H1 (cell line): ENCODE data around the gene CTNND2. TPM values are rescaled to one million over a fixed set of nuclear protein-coding genes. Genes with fewer than 3 reads are reported as not detected.

Source experiments
- CTCF ChIA-PET: fragments of 300-600 bp; sonication (Branson Sonifier 250); formaldehyde crosslinking; loops from one replicate; lab custom pipeline; 2021; ENCODE audit not compliant: partially characterized antibody; lab: Charles Lee
- POLR2A ChIA-PET: fragments of 300-600 bp; sonication (Branson Sonifier 250); formaldehyde crosslinking; loops from one replicate; lab custom pipeline; 2021; ENCODE audit warnings: inconsistent platforms; ENCODE audit not compliant: partially characterized antibody; lab: Charles Lee
- DNase-seq, 2 experiments: peaks; one replicate each; pipeline versions ENCODE4 v3.0.0 to v3.0.0-alpha.2; 2010 to 2022; ENCODE audit warnings: low spot score in 2 of 2, low read depth in 1 of 2, mixed read lengths in 1 of 2
- FAIRE-seq: peaks from 2 replicates; lab custom pipeline; 2011; peaks lifted over from hg19 to GRCh38; lab: Jason Lieb, UNC
- H2AFZ ChIP-seq: 2 replicates; pipeline ENCODE4 v1.8.1; 2012; ENCODE audit warnings: low read length, inconsistent platforms
- H2AK5ac ChIP-seq: 2 replicates; pipeline ENCODE4 v1.6.1; 2013; ENCODE audit warnings: low read depth, low read length
- H2BK120ac ChIP-seq: replicated peaks from 2 replicates; pipeline ENCODE3; 2013; ENCODE audit warnings: low read depth, low read length, inconsistent platforms
- H2BK12ac ChIP-seq: 2 replicates; pipeline ENCODE4 v1.6.1; 2013; ENCODE audit warnings: low read depth, low read length
- H2BK15ac ChIP-seq: 2 replicates; pipeline ENCODE4 v1.6.1; 2013; ENCODE audit warnings: low read length
- H2BK20ac ChIP-seq: 2 replicates; pipeline ENCODE4 v1.6.1; 2013; ENCODE audit warnings: low read length
- H2BK5ac ChIP-seq: 2 replicates; pipeline ENCODE4 v1.6.1; 2013; ENCODE audit warnings: low read depth, low read length
- H3K14ac ChIP-seq: 2 replicates; pipeline ENCODE4 v1.6.1; 2013; ENCODE audit warnings: inconsistent platforms; ENCODE audit not compliant: insufficient read length
- H3K18ac ChIP-seq: 2 replicates; pipeline ENCODE4 v1.6.1; 2013; ENCODE audit warnings: low read length; ENCODE audit errors: extremely low read depth
- H3K23ac ChIP-seq: 2 replicates; pipeline ENCODE4 v1.6.1; 2013; ENCODE audit warnings: inconsistent platforms; ENCODE audit not compliant: insufficient read length
- H3K23me2 ChIP-seq: 2 replicates; pipeline ENCODE4 v1.6.1; 2013; ENCODE audit warnings: low read depth, low read length
- H3K27ac ChIP-seq: 2 replicates; pipeline ENCODE4 v1.6.1; 2011; ENCODE audit warnings: low read depth, low read length, inconsistent platforms
- H3K27me3 ChIP-seq, 4 experiments: replicated peaks in 1 of 4; 1 replicate in 1 of 4; 2 replicates in 3 of 4; pipeline versions ENCODE4 v1.6.1 to v1.8.1; 2011 to 2013; ENCODE audit warnings: low read length in 3 of 4, mild to moderate bottlenecking in 3 of 4, inconsistent platforms in 2 of 4, mixed read lengths in 2 of 4, moderate library complexity in 1 of 4; ENCODE audit not compliant: control insufficient read depth in 3 of 4, insufficient read depth in 3 of 4; ENCODE audit errors: extremely low read depth in 1 of 4
- H3K36me3 ChIP-seq, 4 experiments: 2 replicates each; pipeline versions ENCODE4 v1.6.1 to v1.8.1; 2011 to 2013; ENCODE audit warnings: mild to moderate bottlenecking in 4 of 4, low read length in 3 of 4, moderate library complexity in 2 of 4, control low read depth in 1 of 4, inconsistent platforms in 1 of 4; ENCODE audit not compliant: insufficient read depth in 4 of 4, control insufficient read depth in 2 of 4
- H3K4ac ChIP-seq: replicated peaks from 2 replicates; pipeline ENCODE3; 2013; ENCODE audit warnings: low read length, low read depth, mixed read lengths, inconsistent platforms; ENCODE audit not compliant: insufficient read length
- H3K4me1 ChIP-seq, 4 experiments: replicated peaks in 1 of 4; 1 replicate in 1 of 4; 2 replicates in 3 of 4; pipeline versions ENCODE4 v1.6.1 to v1.8.1; 2011 to 2013; ENCODE audit warnings: low read length in 3 of 4, inconsistent platforms in 2 of 4, mixed read lengths in 1 of 4; ENCODE audit not compliant: insufficient read depth in 4 of 4, control insufficient read depth in 3 of 4
- H3K4me2 ChIP-seq, 2 experiments: 2 replicates each; pipeline versions ENCODE4 v1.6.1 to v1.8.1; 2011 to 2013; ENCODE audit warnings: low read depth in 2 of 2, low read length in 2 of 2, control low read depth in 1 of 2, inconsistent platforms in 1 of 2, mild to moderate bottlenecking in 1 of 2; ENCODE audit not compliant: insufficient read depth in 1 of 2
- H3K4me3 ChIP-seq, 4 experiments: fragments of 200-600, 300-600 bp in 1 of 4; sonication (generic), shearing (Covaris generic), sonication (Bioruptor Twin) in 1 of 4; 2 replicates each; pipeline versions ENCODE4 v1.5.1 to v1.8.1; 2011 to 2016; ENCODE audit warnings: low read length in 4 of 4, low read depth in 3 of 4, control low read depth in 2 of 4, inconsistent platforms in 2 of 4, mild to moderate bottlenecking in 2 of 4, mixed read lengths in 1 of 4, moderate library complexity in 1 of 4; ENCODE audit not compliant: insufficient read depth in 2 of 4; ENCODE audit errors: extremely low read depth in 1 of 4
- H3K56ac ChIP-seq: replicated peaks from 2 replicates; pipeline ENCODE3; 2013; ENCODE audit warnings: low read depth, mild to moderate bottlenecking, mixed read lengths, low read length, inconsistent platforms; ENCODE audit not compliant: insufficient read length
- H3K79me1 ChIP-seq: 2 replicates; pipeline ENCODE4 v1.6.1; 2013; ENCODE audit warnings: low read depth, low read length, control low read depth
- H3K79me2 ChIP-seq, 2 experiments: 2 replicates each; pipeline versions ENCODE4 v1.6.1 to v1.8.1; 2012 to 2013; ENCODE audit warnings: low read length in 2 of 2, mild to moderate bottlenecking in 2 of 2, inconsistent platforms in 1 of 2; ENCODE audit not compliant: insufficient read depth in 2 of 2, control insufficient read depth in 1 of 2
- H3K9ac ChIP-seq, 4 experiments: replicated peaks in 1 of 4; 1 replicate in 1 of 4; 2 replicates in 3 of 4; pipeline versions ENCODE4 v1.6.1 to v1.8.1; 2011 to 2013; ENCODE audit warnings: low read depth in 3 of 4, low read length in 3 of 4, control low read depth in 2 of 4, mild to moderate bottlenecking in 2 of 4, moderate library complexity in 2 of 4, inconsistent platforms in 1 of 4; ENCODE audit errors: extremely low read depth in 1 of 4
- H3K9me3 ChIP-seq, 2 experiments: 2 replicates each; pipeline versions ENCODE4 v1.6.1 to v1.8.1; 2012 to 2013; ENCODE audit warnings: mild to moderate bottlenecking in 2 of 2, moderate library complexity in 2 of 2, control low read depth in 1 of 2, inconsistent platforms in 1 of 2, low read depth in 1 of 2, low read length in 1 of 2, mixed read lengths in 1 of 2; ENCODE audit not compliant: insufficient read depth in 2 of 2
- H4K20me1 ChIP-seq, 2 experiments: replicated peaks in 1 of 2; 2 replicates each; pipeline versions ENCODE3 to v1.8.1; 2011 to 2013; ENCODE audit warnings: inconsistent platforms in 2 of 2, low read length in 2 of 2, mild to moderate bottlenecking in 1 of 2; ENCODE audit not compliant: insufficient read depth in 2 of 2, control insufficient read depth in 1 of 2
- H4K5ac ChIP-seq: 2 replicates; pipeline ENCODE4 v1.6.1; 2013; ENCODE audit warnings: low read length, low read depth, mixed read lengths, inconsistent platforms; ENCODE audit not compliant: insufficient read length
- H4K8ac ChIP-seq: 2 replicates; pipeline ENCODE4 v1.8.0; 2013; ENCODE audit warnings: mild to moderate bottlenecking, moderate library complexity, low read length, inconsistent platforms; ENCODE audit not compliant: insufficient read depth; ENCODE audit errors: extremely low read depth
- H4K91ac ChIP-seq: replicated peaks from 2 replicates; pipeline ENCODE3; 2013; ENCODE audit warnings: low read length, mixed read lengths, inconsistent platforms; ENCODE audit not compliant: insufficient read length
- ASH2L ChIP-seq: fragments of 200-600, 300-600 bp; sonication (generic); IDR thresholded peaks from one replicate; pipeline ENCODE4 v1.7.1; 2017; ENCODE audit warnings: low read length
- CHD2 ChIP-seq: IDR thresholded peaks from 2 replicates; pipeline ENCODE4 v1.6.1; 2012; ENCODE audit warnings: low read length, improper control_type of control experiment
- CREB1 ChIP-seq: IDR thresholded peaks from 2 replicates; pipeline ENCODE4 v1.6.1; 2012; ENCODE audit warnings: inconsistent platforms
- JUN ChIP-seq: IDR thresholded peaks from 2 replicates; pipeline ENCODE4 v1.6.1; 2011; ENCODE audit warnings: low read depth, mild to moderate bottlenecking, improper control_type of control experiment, low read length
- KDM5A ChIP-seq: fragments of 200-600 bp; IDR thresholded peaks from 2 replicates; pipeline ENCODE4 v1.7.1; 2012; ENCODE audit warnings: mild to moderate bottlenecking, low read length, inconsistent platforms, mixed read lengths
- MAFK ChIP-seq: IDR thresholded peaks from 2 replicates; pipeline ENCODE4 v1.6.1; 2012; ENCODE audit warnings: low read depth, mild to moderate bottlenecking, improper control_type of control experiment, low read length
- POU5F1 ChIP-seq: IDR thresholded peaks from 2 replicates; pipeline ENCODE4 v1.6.1; 2011; ENCODE audit warnings: low read depth, mild to moderate bottlenecking, low read length, moderate library complexity
- RBBP5 ChIP-seq: IDR thresholded peaks from 2 replicates; pipeline ENCODE4 v1.7.1; 2012; ENCODE audit warnings: low read depth, mild to moderate bottlenecking, inconsistent platforms, low read length, moderate library complexity, borderline replicate concordance
- SP2 ChIP-seq: IDR thresholded peaks from 2 replicates; pipeline ENCODE4 v1.6.1; 2012; ENCODE audit warnings: mild to moderate bottlenecking, low read length, inconsistent platforms
- WGBS, 2 experiments: shearing (Covaris generic) in 1 of 2; methylation state at CpG; one replicate each; pipeline versions ENCODE4 v1.1.6 to v1.1.7; 2013 to 2015; ENCODE audit warnings: low lambda C conversion rate in 2 of 2, mixed read lengths in 2 of 2, inconsistent platforms in 1 of 2, low coverage in 1 of 2, missing lambda C conversion rate in 1 of 2; ENCODE audit not compliant: insufficient replicate concordance in 2 of 2, insufficient coverage in 1 of 2, insufficient read length in 1 of 2; ENCODE audit errors: extremely low coverage in 1 of 2, missing lambda C conversion rate in 1 of 2; 5-methylcytosine and 5-hydroxymethylcytosine counted together
- polyA plus RNA-seq, 7 experiments: library from polyadenylated mRNA; depleted of rRNA in 3 of 7; stranded (reverse) in 5 of 7; unstranded in 2 of 7; fragments of >200 nt in 5 of 7; fragments of 200-250 nt in 2 of 7; gene quantifications; 1 replicate in 5 of 7; 2 replicates in 1 of 7; 4 replicates in 1 of 7; pipeline versions ENCODE4 v1.2.1 to v1.2.3, GENCODE V29; 2011 to 2013; ENCODE audit warnings: missing spikeins in 2 of 7, mixed read lengths in 2 of 7
- total RNA-seq: library from RNA; stranded (reverse); fragmentation: NEBNext Ultra II Directional; extraction: Animal tissue kit (Norgen Biotek cat#: 25700); gene quantifications from 2 replicates; pipeline ENCODE4 v1.2.1, GENCODE V29; 2021
- TF ChIP-seq, protein P1 (sequence below), 3 experiments: IDR thresholded peaks; 1 replicate in 2 of 3; 2 replicates in 1 of 3; pipeline versions ENCODE4 v1.5.1 to v1.6.1; 2011; ENCODE audit warnings: low read length in 3 of 3, mild to moderate bottlenecking in 3 of 3, inconsistent platforms in 2 of 3, low read depth in 1 of 3, moderate library complexity in 1 of 3; ENCODE audit not compliant: insufficient read depth in 1 of 3; ENCODE audit errors: control extremely low read depth in 1 of 3

CTNND2 gene
- total and polyA plus RNA-seq, 2 of the 8 experiments (the other 6 are each of a cell fraction or from before 2014, with no cell fraction given), result 7.4 to 14.2 TPM

GRCh38 chr5:11383506-11384095, 520.6 kb downstream of the CTNND2 start:
- no peak overlapping the region for H3K14ac ChIP-seq
- no peaks in the 10 kb centered on the region for H3K36me3 ChIP-seq
- H3K18ac ChIP-seq, result no peak overlapping the region
- no peak overlapping the region for H2BK12ac ChIP-seq
- peaks cover 3 to 12% (median 7%) of the 10 kb centered on the region in 4 experiments for H3K4me1 ChIP-seq
- FAIRE-seq (no peak), DNase-seq (no peak)
- no peak overlapping the region for H3K27ac ChIP-seq
- H3K56ac ChIP-seq, result no peak overlapping the region
- no peak overlapping the region for H4K91ac ChIP-seq
- H3K27me3 ChIP-seq, result peaks cover 19 to 41% (median 34%) of the 10 kb centered on the region in 4 experiments
- H4K8ac ChIP-seq, result no peak overlapping the region
- no peak overlapping the region for H3K23ac ChIP-seq
- H3K4ac ChIP-seq, result no peak overlapping the region
- no peaks in the 10 kb centered on the region for H3K9me3 ChIP-seq
- H3K79me2 ChIP-seq, result no peaks in the 10 kb centered on the region
- H3K9ac ChIP-seq, result no peak overlapping the region
- H2BK15ac ChIP-seq, result no peak overlapping the region
- no peak overlapping the region for H2BK5ac ChIP-seq
- H2BK20ac ChIP-seq, result no peak overlapping the region
- H3K23me2 ChIP-seq, result peaks cover 6% of the 10 kb centered on the region
- H3K4me2 ChIP-seq, result no peak overlapping the region; a peak in 1 of 4 replicates
- no peaks in the 10 kb centered on the region for H4K20me1 ChIP-seq
- H3K4me3 ChIP-seq, result no peak overlapping the region
- H3K79me1 ChIP-seq, result no peaks in the 10 kb centered on the region
- H2AFZ ChIP-seq, result no peak overlapping the region
- CTCF ChIA-PET, result interaction anchor here (0.9 to 1.4 kb wide), 4 partner anchors 9 to 336 kb away, joined by 3 to 4 read pairs (median 3); no protein-coding TSS in a partner anchor
- WGBS, 2 experiments, result 76% methylated on average over 7 of the region's 7 CpGs; no CpG with 5 or more reads in 1 of the 2 experiments
- POLR2A ChIA-PET, result no interaction called here
- H4K5ac ChIP-seq, result no peak overlapping the region
- H2BK120ac ChIP-seq, result no peak overlapping the region
- no peak overlapping the region for H2AK5ac ChIP-seq
- no peak for TF ChIP-seq JUN
- TF ChIP-seq MAFK, result no peak
- no peak for TF ChIP-seq RBBP5
- TF ChIP-seq POU5F1, result no peak
- no peak for TF ChIP-seq CREB1
- no peak for TF ChIP-seq KDM5A
- no peak for TF ChIP-seq CHD2
- TF ChIP-seq, protein P1, sequence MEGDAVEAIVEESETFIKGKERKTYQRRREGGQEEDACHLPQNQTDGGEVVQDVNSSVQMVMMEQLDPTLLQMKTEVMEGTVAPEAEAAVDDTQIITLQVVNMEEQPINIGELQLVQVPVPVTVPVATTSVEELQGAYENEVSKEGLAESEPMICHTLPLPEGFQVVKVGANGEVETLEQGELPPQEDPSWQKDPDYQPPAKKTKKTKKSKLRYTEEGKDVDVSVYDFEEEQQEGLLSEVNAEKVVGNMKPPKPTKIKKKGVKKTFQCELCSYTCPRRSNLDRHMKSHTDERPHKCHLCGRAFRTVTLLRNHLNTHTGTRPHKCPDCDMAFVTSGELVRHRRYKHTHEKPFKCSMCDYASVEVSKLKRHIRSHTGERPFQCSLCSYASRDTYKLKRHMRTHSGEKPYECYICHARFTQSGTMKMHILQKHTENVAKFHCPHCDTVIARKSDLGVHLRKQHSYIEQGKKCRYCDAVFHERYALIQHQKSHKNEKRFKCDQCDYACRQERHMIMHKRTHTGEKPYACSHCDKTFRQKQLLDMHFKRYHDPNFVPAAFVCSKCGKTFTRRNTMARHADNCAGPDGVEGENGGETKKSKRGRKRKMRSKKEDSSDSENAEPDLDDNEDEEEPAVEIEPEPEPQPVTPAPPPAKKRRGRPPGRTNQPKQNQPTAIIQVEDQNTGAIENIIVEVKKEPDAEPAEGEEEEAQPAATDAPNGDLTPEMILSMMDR (IDR thresholded peaks at IDR 0.05; ENCODE audit: control extremely low read depth in 1 of 3, insufficient read depth in 1 of 3, low read depth in 1 of 3, low read length in 3 of 3), result no peak
- TF ChIP-seq SP2, result no peak
- no peak for TF ChIP-seq ASH2L
- TF ChIP-seq, all 59 proteins: peak for 0
